GOT3 (cell line): ENCODE data around the gene OPRL1.
"Not testable (repeated sequence)": the region's sequence is repeated elsewhere in the genome, so short reads cannot be mapped to it uniquely, and the experiment has no call there.

Source experiments
- DNase-seq: peaks from one replicate; lab custom pipeline; 2025; ENCODE audit warnings: mixed read lengths; lab: John Stamatoyannopoulos, UW

Gene OPRL1

DNA sequence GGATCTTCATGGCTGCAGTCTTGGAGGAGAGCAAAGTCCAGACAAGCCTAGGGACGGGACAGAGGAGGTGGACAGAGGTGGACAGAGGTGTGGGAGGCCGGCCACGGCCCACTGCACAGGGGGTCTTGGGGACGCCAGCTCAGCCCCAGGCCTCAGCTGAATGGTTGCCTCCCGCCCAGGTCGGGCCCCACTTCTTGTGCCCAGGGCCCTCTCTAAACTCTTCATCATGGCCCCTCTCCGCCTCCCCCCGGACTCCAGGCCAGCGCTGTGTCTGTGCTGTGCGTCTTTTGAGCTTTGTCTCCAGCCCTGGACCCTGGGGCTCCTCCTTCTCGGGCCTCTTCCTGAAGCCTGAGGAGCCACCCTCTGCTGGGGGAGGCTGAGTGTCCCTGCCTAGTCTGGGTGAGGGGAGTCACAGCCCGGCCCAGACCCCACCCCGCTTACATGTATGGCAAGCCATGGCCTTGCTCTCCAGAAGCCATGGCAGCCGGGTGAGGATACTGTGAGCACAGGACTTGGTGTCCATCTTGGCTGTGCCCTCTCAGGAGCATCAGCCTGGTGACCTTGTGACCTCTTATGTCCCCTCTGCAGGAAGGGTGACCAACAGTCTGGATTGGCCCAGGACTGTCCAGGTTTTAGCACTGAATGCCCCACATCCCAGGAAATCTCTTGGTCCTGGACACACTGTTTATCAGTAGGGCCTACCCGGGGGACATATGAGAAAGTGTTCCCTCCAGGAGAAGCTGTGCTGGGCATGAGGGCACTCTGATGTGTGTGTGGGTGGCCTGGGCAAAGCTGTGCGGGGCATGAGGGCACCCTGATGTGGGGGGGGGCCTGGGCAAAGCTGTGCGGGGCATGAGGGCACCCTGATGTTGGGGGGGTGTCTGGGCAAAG lies 36.9 kb downstream of the OPRL1 start:
- no peak for DNase-seq

DNA sequence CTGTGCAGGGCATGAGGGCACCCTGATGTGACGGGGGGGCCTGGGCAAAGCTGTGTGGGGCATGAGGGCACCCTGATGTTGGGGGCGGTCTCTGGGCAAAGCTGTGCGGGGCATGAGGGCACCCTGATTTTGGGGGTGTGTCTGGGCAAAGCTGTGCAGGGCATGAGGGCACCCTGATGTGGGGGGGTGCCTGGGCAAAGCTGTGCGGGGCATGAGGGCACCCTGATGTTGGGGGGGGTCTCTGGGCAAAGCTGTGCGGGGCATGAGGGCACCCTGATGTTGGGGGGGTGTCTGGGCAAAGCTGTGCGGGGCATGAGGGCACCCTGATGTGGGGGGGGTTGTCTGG lies 37.5 kb downstream of the OPRL1 start:
- not testable (repeated sequence) for DNase-seq

DNA sequence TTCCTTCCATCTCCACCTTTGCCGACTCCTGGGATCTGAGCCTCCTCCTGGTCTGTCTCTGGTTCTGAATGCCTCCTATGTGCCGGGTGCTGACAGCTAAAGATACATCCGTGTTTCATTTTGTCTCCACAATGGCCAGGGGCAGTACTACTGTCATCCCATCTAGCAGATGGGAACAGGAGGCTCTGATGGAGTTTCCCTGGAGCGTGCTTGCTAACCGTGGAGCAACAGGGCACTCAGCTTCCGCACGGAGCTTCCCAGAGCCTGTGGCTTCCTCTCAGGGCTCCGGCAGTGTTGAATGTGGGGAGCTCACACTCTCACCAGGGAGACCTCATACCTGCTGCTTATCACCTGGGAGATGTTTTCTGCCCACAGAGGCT lies 39.4 kb downstream of the OPRL1 start:
- DNase-seq, result no peak

DNA sequence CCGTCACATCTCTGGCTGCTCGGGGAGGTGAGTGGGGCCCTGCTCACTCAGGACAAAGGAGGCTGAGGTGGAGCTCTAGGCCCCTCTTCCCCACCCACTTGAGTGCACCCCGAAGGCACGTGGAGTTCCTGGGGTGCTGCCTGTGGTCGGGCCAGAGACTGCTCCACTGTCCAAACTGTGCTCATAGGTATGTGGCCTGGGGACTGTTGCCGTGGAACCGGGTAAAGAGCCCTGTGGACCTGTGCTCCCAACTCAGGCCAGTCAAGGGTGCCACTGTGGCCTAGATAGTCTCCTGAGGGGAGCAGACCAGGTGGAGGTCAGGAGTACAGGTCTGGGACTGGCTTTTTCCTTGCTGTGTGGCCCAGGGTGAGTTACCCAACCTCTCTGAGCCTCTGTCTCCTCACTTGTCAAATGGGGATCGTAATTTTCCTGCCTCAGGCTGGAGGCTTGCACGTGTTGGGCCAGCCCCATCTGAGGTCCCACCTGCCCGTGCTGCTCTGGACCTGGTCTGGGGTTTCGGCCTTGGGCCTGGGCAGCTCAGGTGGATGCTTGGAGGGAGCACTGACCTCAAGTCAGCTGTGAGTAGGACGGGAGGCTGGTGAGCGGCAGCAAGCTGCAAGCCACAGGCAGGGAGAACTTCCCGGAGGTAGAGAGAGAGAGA lies 39.9 kb downstream of the OPRL1 start:
- no peak for DNase-seq

DNA sequence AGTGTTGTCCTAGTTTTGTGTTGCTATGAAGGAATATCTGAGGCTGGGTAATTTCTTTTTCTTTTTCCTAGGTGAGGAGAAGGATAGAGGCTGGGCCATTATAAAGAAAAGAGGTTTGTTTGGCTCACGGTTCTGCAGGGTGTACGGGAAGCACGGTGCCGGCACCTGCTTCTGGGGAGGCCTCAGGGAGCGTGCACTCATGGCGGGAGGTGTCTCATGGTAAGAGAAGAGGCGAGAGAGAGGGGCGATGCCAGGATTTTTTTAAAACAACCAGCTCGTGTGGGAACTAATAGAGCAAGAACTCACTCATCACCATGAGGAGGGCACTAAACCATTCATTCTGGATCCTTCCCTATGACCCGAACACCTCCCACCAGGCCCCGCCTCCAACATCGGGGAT lies 41.7 kb downstream of the OPRL1 start:
- DNase-seq, result no peak

DNA sequence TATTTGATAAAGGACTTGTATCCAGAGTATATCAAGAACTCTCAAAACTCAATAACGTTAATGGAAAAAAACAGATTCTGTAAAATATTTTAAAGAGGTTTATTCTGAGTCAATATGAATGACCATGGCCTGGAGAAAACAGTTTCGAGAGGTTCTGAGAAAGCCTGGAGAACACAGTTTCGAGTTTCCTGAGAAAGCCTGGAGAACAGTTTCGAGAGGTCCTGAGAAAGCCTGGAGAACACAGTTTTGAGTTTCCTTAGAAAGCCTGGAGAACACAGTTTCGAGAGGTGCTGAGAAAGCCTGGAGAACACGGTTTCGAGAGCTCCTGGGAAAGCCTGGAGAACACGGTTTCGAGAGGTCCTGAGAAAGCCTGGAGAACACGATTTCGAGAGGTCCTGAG lies 43.0 kb downstream of the OPRL1 start:
- not testable (repeated sequence) for DNase-seq

DNA sequence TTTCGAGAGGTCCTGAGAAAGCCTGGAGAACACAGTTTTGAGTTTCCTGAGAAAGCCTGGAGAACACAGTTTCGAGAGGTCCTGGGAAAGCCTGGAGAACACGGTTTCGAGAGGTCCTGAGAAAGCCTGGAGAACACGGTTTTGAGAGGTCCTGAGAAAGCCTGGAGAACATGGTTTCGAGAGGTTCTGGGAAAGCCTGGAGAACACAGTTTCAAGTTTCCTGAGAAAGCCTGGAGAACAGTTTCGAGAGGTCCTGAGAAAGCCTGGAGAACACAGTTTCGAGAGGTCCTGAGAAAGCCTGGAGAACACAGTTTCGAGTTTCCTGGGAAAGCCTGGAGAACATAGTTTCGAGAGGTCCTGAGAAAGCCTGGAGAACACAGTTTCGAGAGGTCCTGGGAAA lies 43.6 kb downstream of the OPRL1 start:
- not testable (repeated sequence) for DNase-seq

DNA sequence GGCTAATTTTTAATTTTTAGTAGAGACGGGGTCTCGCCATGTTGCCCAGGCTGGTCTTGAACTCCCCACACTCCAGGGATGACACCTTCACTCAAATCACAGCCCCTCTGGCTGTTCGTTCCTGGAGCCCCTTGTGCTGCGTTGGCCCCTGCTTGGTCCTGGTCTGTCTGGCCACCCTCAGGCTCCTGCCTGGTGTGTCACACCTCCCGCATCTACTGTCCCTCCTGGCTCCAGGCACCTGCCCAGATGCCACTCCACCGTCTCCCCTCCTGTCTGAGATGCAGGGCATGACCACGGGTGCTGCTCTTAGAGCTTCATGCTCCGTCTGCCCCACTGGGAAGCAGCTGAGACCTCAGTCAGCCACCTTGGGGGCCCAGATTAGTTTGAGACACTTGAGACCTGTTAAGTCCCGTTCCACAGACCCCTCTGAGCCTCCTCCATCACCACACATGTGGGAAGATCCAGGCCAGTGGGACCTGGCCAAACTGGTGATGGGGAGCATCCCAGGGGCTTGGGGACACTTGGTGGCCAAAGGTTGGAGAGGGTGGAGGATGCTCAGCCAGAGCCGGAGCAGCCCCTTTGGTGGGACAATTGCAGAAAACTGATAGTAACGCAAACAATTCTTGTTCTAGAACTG lies 49.4 kb downstream of the OPRL1 start:
- DNase-seq, result no peak

DNA sequence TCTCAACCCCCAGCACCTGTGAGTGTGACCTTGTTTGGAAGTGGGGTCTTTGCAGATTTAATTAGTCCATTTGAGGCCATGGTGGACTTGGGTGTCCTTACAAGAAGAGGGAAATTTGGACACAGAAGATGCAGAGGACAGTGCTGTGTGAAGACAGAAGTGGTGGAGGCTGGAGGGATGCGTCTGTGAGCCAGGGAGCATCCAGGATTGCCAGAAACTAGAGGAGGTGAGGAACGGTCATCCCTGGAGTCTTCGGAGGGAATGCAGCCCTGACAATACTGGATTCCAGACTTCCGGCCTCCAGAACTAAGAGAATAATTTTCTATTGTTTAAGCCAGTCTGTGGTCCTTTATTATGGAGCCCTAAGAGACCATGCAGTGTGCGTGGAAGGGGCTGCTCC lies 50.4 kb downstream of the OPRL1 start:
- DNase-seq, result no peak

DNA sequence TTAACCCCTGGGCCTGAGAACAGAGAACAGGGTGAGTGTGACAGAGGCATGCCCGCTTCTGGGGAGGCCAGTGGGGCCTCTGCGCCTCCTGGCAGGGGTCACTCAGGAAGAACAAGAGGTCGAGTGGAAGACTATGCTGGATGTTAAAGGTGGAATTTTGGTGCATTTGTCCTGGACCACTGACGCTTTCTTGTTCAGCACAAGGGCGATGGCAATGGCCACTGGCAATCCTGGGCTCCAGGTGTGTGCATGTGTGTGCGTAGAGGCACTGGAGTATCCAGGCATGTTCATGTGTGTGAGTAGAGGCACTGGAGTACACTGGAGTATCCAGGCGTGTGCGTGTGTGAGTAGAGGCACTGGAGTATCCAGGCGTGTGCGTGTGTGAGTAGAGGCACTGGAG lies 51.0 kb downstream of the OPRL1 start:
- no peak for DNase-seq

DNA sequence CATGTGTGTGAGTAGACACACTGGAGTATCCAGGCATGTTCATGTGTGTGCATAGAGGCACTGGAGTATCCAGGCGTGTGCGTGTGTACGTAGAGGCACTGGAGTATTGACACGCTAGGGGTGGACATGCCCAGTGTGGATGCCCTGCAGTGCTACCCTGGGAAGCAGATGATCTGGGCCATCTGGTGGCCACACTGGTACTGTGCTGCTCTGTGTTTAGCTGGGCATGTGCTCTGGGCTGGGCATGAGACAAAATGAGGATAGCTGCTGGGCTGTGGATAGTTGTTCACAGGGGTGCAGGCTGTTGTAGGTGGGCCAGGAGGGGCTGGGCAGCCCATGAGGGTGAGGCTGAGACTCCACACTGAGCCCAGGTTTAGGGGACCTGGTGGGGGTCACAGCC lies 51.5 kb downstream of the OPRL1 start:
- no peak for DNase-seq

DNA sequence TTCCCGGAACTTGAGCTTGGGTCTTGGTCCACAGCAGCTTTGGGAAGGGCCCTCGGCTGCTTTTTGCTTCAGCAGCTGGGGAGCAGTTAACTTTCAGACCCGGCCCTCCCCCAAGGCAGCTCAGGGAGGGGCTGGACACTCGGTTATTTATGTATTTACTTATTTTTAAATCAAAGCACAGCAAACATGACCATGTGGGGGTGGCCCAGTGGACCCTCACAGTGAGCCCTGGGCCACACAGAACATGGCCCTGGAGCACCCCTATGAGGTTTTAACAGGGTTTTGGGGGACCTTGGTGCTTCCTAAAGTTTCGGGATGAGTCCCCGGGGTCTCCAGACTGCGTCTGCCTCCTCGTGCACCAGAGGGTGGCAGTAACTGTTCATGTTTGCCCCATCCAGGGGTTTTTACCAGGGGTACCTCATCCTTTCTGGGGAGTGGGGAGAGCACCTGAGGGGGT lies 54.1 kb downstream of the OPRL1 start:
- DNase-seq, result no peak

DNA sequence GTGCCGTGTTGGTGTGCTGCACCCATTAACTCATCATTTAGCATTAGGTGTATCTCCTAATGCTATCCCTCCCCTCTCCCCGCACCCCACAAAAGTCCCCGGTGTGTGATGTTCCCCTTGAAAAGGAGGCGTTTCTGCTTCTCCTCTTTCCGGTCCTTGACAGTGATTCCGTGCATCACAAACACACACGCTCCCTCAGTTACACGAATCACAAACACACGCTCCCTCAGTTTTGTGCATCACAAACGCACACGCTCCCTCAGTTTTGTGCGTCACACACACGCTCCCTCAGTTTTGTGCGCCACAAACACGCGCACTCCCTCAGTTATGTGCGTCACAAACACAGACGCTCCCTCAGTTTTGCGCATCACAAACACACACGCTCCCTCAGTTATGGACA lies 54.9 kb downstream of the OPRL1 start:
- not testable (repeated sequence) for DNase-seq

DNA sequence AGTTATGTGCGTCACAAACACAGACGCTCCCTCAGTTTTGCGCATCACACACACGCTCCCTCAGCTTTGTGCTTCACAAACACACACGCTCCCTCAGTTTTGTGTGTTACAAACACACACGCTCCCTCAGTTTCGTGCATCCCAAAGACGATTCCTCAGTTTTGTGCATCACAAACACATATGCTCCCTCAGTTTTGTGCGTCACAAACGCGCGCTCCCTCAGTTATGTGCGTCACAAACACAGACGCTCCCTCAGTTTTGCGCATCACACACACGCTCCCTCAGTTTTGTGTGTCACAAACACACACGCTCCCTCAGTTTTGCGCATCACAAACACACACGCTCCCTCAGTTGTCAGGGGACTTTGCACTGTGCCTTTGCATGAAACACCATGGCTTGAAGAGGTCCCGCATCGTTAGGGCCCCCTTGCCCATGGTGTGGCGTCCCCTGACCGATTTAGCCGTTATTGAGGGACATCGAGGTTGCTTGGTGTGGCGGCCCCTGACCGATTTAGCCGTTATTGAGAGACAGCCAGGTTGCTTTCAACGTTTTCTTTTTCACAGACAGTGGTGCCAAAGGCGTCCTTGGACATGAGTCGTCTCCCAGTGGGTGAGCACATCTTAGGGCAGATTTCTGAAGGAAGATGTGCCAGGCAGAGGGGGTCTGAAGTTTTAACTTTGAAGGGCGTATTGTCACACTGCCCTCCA lies 56.3 kb downstream of the OPRL1 start:
- DNase-seq, result no peak

DNA sequence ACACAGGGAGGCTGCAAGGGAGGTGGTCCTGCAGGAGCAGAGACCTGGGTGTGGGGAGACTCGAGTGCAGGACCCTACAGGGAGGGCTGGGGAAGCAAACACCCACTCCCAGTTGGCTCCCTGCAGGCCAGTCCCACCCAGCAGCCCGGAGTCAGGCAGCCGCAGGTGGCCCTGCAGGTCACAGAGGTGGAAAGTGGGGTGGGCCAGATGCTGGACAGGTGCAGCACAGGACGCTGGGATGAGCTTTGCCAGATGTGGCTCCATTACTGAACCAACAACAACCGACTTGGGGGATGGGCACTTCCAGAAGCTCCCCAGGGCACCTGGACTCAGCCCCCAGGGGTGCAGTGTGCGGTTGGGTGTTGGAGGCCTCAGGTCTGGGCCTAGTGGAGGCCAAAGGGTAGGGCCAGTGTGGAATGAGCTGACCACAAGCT lies 57.7 kb downstream of the OPRL1 start:
- no peak for DNase-seq

DNA sequence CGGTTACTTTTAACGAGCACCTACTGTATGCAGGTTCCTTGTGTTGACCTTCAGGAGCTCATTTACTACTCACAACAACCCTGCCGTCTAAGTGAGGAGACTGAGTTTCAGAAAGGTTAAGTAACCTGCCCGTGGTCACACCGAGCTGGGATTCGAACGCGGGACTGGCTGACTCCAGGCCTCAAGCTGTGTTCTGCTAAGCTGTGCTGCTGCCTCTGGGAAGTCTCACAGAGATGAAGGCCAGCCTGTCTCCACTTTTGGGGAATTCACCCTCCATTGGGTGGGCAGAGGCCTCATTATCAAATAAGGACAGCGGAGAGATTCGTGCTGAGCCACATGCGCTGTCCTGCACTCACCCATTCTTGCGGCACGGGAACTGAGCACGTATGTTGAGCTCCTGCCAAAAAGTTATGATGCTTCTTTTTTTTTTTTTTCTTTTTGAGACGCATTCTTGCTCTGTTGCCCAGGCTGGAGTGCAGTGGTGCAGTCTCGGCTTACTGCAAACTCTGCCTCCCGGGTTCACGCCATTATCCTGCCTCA lies 58.5 kb downstream of the OPRL1 start:
- DNase-seq, result no peak

DNA sequence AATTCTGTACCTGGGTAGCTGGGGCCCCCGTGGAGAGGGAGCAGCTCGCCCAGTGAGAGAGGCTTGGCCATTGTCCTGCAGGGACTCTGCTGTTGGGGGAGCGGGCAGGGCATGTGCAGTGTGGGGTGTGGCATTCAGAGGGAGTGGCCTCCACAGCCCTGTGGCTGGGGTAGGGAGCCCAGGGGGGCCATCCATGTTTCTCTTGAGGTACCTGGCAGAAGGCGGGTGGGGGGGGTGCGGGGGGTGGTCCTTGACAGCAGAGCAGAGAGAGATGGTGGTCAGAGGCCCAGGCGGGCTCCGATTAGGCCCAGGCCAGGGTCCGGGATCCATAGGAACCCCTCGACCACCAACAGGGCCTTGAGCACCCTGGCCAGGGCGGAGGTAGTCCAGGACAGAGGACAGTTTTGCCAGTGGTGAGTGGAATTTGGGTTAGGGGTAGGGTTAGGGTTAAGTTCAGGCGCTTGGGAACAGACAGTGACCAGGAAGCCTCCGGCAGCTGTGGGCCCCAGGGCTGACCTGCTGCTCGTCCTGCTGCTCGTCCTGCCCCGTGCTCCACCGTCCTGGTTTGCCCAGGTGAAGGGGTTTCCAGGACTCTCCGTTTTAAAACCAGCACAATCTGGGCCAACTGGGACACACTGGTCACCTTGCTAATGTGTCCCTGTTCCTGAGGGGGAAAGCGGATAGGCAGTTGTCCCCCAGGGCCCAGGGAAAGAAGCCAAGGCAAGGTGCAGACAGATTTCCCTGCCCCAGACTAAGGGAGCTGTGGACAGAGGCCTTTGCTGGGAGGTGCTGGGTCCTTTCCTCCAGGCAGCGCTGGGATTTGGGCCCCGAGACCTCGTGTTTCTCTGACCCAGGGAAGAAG lies 59.5 kb downstream of the OPRL1 start:
- DNase-seq, result no peak

DNA sequence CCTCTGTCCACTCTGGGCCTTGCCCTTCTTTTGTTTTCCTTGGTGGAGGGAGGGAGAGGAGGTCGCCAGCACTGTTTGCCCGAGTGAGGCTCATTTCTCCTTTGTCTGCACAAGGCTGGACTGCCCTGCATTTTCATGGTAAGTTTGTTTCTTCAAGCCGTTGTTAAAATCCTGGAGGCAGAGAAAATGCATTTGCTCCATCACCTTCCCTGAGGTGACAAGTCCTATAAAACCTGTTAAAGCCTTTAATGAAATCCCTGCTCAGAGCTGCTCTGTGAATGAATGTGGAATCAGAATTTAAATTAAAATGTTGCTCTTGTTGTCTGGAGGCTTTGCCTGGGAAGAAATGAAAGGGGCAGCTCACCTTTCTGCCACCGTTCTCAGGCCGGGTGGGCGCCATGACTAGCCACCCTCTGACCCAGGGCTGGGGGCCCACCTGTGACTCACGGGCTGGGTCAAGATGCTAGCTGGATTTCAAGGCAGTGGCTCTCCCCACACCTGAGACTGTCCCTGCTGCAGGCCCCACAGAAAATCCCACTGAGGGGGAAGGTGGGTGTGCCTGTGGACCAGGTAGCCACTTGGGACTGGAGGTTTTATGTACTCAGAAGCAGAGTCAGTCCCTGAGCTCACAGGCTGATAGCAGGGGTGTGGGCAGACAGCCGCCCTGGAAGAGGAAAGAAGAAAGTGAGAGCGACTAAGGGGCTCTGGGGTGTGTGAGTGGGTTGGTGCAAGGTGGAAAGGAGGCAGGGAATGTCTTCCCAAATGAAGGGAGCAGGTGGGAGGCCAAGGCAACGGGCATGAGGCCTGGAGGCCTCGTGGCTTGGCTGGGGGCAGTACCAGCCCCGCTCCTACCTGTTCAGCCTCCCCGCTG lies 60.4 kb downstream of the OPRL1 start:
- no peak for DNase-seq

DNA sequence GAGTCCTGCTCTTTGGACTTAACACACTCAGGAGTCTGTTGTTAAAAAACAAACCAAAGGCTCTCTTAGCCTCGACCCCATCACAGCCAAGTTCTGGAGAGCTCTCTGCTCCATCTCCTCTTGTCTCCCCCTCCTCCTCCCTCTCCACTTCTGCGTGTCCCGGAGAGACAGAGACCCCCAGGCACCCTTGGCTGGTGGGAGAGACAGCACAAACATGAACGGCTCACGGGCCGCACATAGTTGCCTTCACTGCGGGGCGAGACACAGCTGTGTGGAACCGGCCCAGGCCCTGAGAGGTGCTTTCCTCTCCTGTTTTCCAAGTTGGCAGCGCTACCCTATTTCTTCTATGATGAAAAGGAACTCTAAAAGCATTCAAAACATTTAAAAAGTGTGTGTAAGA lies 61.1 kb downstream of the OPRL1 start:
- no peak for DNase-seq

DNA sequence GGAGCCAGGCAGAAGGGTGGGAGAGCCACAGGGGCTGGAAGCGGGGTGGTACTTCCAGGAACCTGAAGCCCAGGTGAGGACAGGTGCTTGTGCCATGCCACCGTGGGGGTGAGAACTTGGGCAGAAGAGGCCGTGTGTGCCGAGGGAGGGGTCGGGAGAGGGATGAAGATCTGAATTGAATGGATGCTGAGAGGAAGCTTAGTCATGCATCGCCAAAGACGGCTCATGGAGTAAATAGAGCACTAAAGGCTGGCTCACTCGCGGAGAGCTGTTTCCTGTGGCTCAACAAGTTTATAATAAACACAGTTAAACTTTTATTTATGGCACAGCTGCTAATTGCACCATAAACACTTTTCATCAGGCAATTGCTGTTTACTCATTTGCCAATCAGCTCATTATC lies 62.7 kb downstream of the OPRL1 start:
- no peak for DNase-seq
